Adrenal gland (tissue), 5 donors: ENCODE data around the gene ZNF624.
"Not testable (repeated sequence)": the region's sequence is repeated elsewhere in the genome, so short reads cannot be mapped to it uniquely, and the experiment has no call there.

Source experiments
- POLR2A ChIP-seq, 2 donors: fragments of 450-650 bp; IDR thresholded peaks; one replicate each; pipeline ENCODE4 v1.6.1; 2017; ENCODE audit warnings: antibody characterized with exemption in 2 of 2, mild to moderate bottlenecking in 2 of 2, moderate library complexity in 1 of 2
- TF ChIP-seq, protein P1 (sequence below), 6 experiments: fragments of 450-650 bp in 4 of 6; fragments of 200-600 bp in 2 of 6; sonication (generic) in 1 of 6; IDR thresholded peaks; 1 replicate in 5 of 6; 2 replicates in 1 of 6; pipeline versions ENCODE4 v1.5.1 to v1.8.0; 2016 to 2021; ENCODE audit warnings: antibody characterized with exemption in 6 of 6, mild to moderate bottlenecking in 2 of 6, moderate library complexity in 1 of 6
- donor health status: DM: no; HTN: no; CAD: no.

DNA sequence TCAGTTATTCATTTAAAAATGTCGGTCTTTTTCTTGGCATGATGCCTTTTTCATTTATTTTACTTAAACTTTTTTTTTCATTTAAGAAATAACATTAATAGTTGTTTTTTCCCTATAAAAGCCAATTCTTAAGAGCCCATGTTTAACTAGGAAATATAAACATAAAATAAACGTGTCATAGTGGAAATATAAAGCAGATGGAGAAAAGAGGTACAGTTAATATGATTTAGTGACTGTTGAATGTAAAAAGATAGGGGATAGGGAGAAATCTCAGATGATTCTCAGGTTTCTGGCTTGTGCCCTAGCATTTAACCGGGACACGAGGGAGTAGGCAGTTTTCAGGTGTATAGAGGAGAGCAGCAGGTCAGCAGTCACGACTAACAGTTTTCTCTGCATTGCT lies 44.0 kb upstream of the ZNF624 start:
- TF ChIP-seq, protein P1, sequence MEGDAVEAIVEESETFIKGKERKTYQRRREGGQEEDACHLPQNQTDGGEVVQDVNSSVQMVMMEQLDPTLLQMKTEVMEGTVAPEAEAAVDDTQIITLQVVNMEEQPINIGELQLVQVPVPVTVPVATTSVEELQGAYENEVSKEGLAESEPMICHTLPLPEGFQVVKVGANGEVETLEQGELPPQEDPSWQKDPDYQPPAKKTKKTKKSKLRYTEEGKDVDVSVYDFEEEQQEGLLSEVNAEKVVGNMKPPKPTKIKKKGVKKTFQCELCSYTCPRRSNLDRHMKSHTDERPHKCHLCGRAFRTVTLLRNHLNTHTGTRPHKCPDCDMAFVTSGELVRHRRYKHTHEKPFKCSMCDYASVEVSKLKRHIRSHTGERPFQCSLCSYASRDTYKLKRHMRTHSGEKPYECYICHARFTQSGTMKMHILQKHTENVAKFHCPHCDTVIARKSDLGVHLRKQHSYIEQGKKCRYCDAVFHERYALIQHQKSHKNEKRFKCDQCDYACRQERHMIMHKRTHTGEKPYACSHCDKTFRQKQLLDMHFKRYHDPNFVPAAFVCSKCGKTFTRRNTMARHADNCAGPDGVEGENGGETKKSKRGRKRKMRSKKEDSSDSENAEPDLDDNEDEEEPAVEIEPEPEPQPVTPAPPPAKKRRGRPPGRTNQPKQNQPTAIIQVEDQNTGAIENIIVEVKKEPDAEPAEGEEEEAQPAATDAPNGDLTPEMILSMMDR (IDR thresholded peaks at IDR 0.05): not testable (repeated sequence)
- TF ChIP-seq POLR2A (IDR thresholded peaks at IDR 0.05): not testable (repeated sequence)
